ENCODE measurements around the gene PRRT1B.

DNA sequence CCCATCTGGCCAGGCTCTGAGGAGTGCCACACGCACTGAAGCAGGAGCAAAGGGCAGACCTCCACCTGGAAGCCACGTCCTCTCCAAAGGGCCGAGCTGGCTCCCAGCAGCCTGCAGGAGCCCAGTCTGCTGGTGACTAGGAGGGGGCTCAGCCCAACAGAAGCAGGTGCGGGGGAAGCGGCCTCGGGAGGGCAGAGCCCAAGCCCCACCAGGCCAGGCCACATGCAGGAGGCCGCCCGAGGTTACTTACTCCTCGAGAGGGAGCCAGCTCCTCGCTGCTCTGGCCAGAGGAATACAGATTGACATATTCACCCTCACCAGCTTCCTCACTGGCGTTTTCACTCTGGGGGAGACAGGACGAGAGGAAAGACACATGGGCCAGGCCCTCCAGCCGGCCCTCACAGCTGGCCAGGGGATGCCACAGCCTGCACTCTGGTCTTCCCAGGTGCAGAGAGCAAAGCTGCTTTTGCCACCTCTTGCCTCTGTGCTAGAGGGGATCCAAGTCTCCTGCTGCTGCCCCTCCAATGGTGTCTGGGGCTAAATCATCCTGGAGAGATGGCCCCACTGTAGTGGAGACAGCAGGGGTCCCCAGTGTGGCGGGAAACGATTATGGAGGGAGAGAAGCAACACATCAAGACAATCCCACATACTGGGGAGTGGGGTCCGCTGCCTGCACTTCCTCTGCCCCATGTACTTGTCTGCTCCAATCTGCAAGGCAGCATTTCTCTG, 58.6 kb downstream of the PRRT1B start:
- TF ChIP-seq, protein P1, sequence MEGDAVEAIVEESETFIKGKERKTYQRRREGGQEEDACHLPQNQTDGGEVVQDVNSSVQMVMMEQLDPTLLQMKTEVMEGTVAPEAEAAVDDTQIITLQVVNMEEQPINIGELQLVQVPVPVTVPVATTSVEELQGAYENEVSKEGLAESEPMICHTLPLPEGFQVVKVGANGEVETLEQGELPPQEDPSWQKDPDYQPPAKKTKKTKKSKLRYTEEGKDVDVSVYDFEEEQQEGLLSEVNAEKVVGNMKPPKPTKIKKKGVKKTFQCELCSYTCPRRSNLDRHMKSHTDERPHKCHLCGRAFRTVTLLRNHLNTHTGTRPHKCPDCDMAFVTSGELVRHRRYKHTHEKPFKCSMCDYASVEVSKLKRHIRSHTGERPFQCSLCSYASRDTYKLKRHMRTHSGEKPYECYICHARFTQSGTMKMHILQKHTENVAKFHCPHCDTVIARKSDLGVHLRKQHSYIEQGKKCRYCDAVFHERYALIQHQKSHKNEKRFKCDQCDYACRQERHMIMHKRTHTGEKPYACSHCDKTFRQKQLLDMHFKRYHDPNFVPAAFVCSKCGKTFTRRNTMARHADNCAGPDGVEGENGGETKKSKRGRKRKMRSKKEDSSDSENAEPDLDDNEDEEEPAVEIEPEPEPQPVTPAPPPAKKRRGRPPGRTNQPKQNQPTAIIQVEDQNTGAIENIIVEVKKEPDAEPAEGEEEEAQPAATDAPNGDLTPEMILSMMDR (IDR thresholded peaks at IDR 0.05) = no peak
- no peak for TF ChIP-seq POLR2A (IDR thresholded peaks at IDR 0.05)

Data from right lobe of liver (tissue), 4 donors.